Occipital lobe (tissue), 2 donors: Measurements from ENCODE around the gene PIPOX. TPM values are rescaled to one million over a fixed set of nuclear protein-coding genes. Genes with fewer than 3 reads are reported as not detected.

Experiments used
- DNase-seq: peaks from one replicate; lab custom pipeline; 2025; lab: John Stamatoyannopoulos, UW
- total RNA-seq: library from RNA; depleted of rRNA; stranded (reverse); fragments of >200 nt; gene quantifications from one replicate; pipeline ENCODE4 v1.2.3, GENCODE V29; 2014

Gene PIPOX
- total RNA-seq, 1 donor from 2014 or later, result 4.1 TPM

- DNase-seq, result no peak
These were observed 56.6 kb downstream of the PIPOX start for GRCh38 chr17:29099527-29099926.

DNA sequence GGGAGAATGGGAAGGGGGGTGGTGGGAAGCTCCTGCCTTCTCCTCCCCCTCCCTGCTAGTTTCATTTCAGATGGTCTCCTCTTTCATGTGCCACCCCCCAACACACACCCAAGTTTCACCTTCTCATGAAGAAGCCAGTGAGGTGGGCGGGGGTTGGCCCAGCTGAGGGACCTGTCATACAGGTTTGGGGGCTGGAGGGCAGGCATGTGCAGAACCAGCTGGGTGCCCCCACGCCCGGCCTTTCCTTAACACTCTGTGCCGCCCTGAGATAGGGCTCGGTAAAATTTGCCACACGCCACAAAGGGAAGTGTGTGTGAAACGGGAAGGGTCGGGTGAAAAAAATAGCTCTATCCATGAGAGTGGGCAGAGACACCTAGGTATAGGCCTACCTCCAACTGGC, 57.4 kb downstream of the PIPOX start:
- no peak for DNase-seq

DNA sequence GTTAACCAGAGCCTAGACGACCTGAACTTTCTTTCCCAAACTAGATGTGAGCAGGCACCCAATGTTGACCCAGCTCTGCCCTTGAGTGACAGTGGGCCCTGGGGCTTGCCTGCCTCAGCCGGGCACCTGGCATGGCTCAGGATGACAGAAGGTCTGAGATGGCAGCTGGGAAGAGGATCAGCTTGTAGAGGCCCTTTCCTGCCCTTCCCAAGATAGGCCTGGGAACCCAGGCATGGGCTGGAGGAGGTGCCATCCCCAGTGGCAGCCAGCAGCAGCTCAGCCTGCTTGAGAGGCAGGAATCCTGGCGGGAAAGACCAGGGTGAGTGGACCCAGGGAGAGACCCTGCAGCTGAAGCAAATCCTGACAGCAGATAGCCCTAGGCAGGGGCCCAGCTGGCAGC, 59.1 kb downstream of the PIPOX start:
- no peak for DNase-seq

GRCh38 chr17:29102741-29103181, 59.8 kb downstream of the PIPOX start:
- DNase-seq, result no peak

DNA sequence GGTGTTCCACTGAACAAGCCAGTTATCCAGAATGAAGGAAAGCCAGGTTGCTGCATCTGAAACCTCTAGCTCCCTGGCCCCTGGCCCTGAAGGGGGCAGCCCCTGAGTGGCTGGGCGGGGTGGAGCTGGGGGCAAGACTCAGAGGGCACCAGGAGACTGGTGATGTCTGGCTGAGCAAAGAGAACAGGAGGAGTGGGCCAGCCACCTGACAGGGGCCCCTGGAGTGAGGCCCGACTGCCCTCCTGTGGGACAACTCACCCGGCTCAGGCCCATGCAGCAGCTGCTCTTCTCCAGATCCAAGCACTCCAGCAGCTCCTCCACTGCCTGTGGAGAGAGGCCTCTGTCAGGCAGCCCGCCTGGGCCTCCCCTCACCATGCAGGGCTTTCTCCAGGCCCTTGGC, 60.4 kb downstream of the PIPOX start:
- no peak for DNase-seq

Other genes with a start within 250 kb of the PIPOX start
- 2.7 TPM for gene FAM222B, start 200.4 kb upstream of the PIPOX start, total RNA-seq
- 21.8 TPM for gene ERAL1, start 188.1 kb upstream of the PIPOX start, total RNA-seq
- gene FLOT2, start 145.4 kb upstream of the PIPOX start, total RNA-seq, result 20.0 TPM
- 27.1 TPM for gene DHRS13, start 140.1 kb upstream of the PIPOX start, total RNA-seq
- 44.8 TPM for gene PHF12, start 91.6 kb upstream of the PIPOX start, total RNA-seq
- gene SEZ6, start 37.1 kb upstream of the PIPOX start, total RNA-seq, result 36.2 TPM
- gene MYO18A, start 137.3 kb downstream of the PIPOX start, total RNA-seq, result 68.5 TPM
- gene CRYBA1, start 203.7 kb downstream of the PIPOX start, total RNA-seq, result not detected